Measurements from ENCODE around the gene TNRC18.

GRCh38 chr7:5452937-5453540, 29.4 kb upstream of the TNRC18 start:
- TF ChIP-seq EZH2 (IDR thresholded peaks at IDR 0.05; ENCODE audit: insufficient read depth, poor library complexity, severe bottlenecking) = no peak
- no peak for TF ChIP-seq EZH2phosphoT487 (IDR thresholded peaks at IDR 0.05; ENCODE audit: insufficient read depth, low read depth)

All from GM23248 (cell line).